Ovary (tissue), 9 donors: ENCODE results near the gene PCIF1. TPM values are rescaled to one million over a fixed set of nuclear protein-coding genes. Genes with fewer than 3 reads are reported as not detected.

Source experiments
- DNase-seq, 5 donors: peaks; one replicate each; pipeline ENCODE4 v3.0.0-alpha.2; 2019 to 2020
- H3K27ac ChIP-seq, 2 donors: fragments of 200-600 bp; one replicate each; pipeline versions ENCODE4 v1.5.1 to v1.8.0; 2019 to 2022
- H3K27me3 ChIP-seq: fragments of 200-600 bp; one replicate; pipeline ENCODE4 v1.8.0; 2022
- H3K36me3 ChIP-seq: fragments of 200-600 bp; sonication (generic); one replicate; pipeline ENCODE4 v1.5.1; 2019
- H3K4me1 ChIP-seq: one replicate; pipeline ENCODE4 v1.8.1; 2013; ENCODE audit warnings: mild to moderate bottlenecking, moderate library complexity; ENCODE audit not compliant: insufficient read depth
- H3K4me3 ChIP-seq: fragments of 200-600 bp; sonication (generic); one replicate; pipeline ENCODE4 v1.5.1; 2017
- H3K9me3 ChIP-seq, 2 donors: fragments of 200-600 bp in 1 of 2; sonication (generic) in 1 of 2; one replicate each; pipeline versions ENCODE4 v1.5.1 to v1.8.1; 2013 to 2019; ENCODE audit warnings: mild to moderate bottlenecking in 1 of 2, moderate library complexity in 1 of 2
- EP300 ChIP-seq: sonication (generic); formaldehyde crosslinking; IDR thresholded peaks from one replicate; pipeline ENCODE4 v1.6.1; 2017; ENCODE audit warnings: antibody characterized with exemption
- POLR2A ChIP-seq: fragments of 450-650 bp; IDR thresholded peaks from one replicate; pipeline ENCODE4 v1.6.1; 2017; ENCODE audit warnings: antibody characterized with exemption, mild to moderate bottlenecking, moderate library complexity
- WGBS, 3 donors: extraction: QIAGEN DNeasy Blood & Tissue Kit in 1 of 3; methylation state at CpG; one replicate each; pipeline versions ENCODE4 v1.1.5 to v1.1.7; 2013 to 2017; 5-methylcytosine and 5-hydroxymethylcytosine counted together
- intact Hi-C, 4 donors: fragments of 100-400 bp; cut with DNase I; formaldehyde crosslinking; loops; one replicate each; pipeline versions ENCODE4 v1.11.0 to v1.15.1; 2022 to 2023
- polyA plus RNA-seq, 2 donors: library from polyadenylated mRNA; stranded (reverse); fragments of 200-250 nt in 1 of 2; fragments of 350-450 nt in 1 of 2; fragmentation: Illumina TruSeq in 1 of 2; extraction: RNeasy Lipid Tissue Mini Kit (QIAGEN cat#74804) in 1 of 2; gene quantifications; one replicate each; pipeline ENCODE4 v1.2.3, GENCODE V29; 2013 to 2014
- total RNA-seq, 7 donors: library from RNA; depleted of rRNA in 2 of 7; stranded (reverse); fragments of >200 nt in 2 of 7; fragmentation: NEBNext Ultra II Directional in 3 of 7; extraction: Animal tissue kit (Norgen Biotek cat#: 25700) in 3 of 7; gene quantifications; one replicate each; pipeline versions ENCODE4 v1.1.0 to v1.2.4, GENCODE V29; 2016 to 2023
- TF ChIP-seq, protein P1 (sequence below), 3 donors: fragments of 450-650 bp in 2 of 3; fragments of 200-600 bp in 1 of 3; IDR thresholded peaks; one replicate each; pipeline versions ENCODE4 v1.5.1 to v1.8.0; 2016 to 2022; ENCODE audit warnings: antibody characterized with exemption in 3 of 3, mild to moderate bottlenecking in 1 of 3
- donor health status: DM: no; HTN: no; CAD: no; lungs with moderate emphysema.
- donor health status: DM: no; HTN: no; CAD: no.
- donor health status: Bipolar disorder and iron deficiency.
- donor health status: DM: yes; HTN: yes; CAD: no.
- donor health status: DM: no; HTN: no; CAD: no.
- donor health status: DM: yes; HTN: yes; CAD: no.

The PCIF1 gene
- total and polyA plus RNA-seq, 9 donors: 14.6 to 73.7 (median 48.2) TPM

GRCh38 chr20:45975686-45976085 is 41.2 kb downstream of the PCIF1 start:
- no peak overlapping the region for H3K4me3 ChIP-seq
- H3K27ac ChIP-seq: no peak overlapping the region
- intact Hi-C loops: loop anchor here in 1 of 4 donors (10.0 kb wide), 1 partner anchor 109 kb away; the partner anchor contains the start of gene NCOA5
- peak in 1 of 5 donors; percentile 10 for DNase-seq
- H3K27me3 ChIP-seq: no peaks in the 10 kb centered on the region
- peaks cover 2% of the 10 kb centered on the region for H3K4me1 ChIP-seq
- H3K9me3 ChIP-seq: no peaks in the 10 kb centered on the region
- WGBS, 3 donors: 79 to 81% (median 80%) methylated on average over 11 of the region's 11 CpGs
- TF ChIP-seq EP300 (no peak), POLR2A (no peak)
- TF ChIP-seq, protein P1, sequence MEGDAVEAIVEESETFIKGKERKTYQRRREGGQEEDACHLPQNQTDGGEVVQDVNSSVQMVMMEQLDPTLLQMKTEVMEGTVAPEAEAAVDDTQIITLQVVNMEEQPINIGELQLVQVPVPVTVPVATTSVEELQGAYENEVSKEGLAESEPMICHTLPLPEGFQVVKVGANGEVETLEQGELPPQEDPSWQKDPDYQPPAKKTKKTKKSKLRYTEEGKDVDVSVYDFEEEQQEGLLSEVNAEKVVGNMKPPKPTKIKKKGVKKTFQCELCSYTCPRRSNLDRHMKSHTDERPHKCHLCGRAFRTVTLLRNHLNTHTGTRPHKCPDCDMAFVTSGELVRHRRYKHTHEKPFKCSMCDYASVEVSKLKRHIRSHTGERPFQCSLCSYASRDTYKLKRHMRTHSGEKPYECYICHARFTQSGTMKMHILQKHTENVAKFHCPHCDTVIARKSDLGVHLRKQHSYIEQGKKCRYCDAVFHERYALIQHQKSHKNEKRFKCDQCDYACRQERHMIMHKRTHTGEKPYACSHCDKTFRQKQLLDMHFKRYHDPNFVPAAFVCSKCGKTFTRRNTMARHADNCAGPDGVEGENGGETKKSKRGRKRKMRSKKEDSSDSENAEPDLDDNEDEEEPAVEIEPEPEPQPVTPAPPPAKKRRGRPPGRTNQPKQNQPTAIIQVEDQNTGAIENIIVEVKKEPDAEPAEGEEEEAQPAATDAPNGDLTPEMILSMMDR (IDR thresholded peaks at IDR 0.05): no peak
- H3K36me3 ChIP-seq: no peaks in the 10 kb centered on the region

DNA sequence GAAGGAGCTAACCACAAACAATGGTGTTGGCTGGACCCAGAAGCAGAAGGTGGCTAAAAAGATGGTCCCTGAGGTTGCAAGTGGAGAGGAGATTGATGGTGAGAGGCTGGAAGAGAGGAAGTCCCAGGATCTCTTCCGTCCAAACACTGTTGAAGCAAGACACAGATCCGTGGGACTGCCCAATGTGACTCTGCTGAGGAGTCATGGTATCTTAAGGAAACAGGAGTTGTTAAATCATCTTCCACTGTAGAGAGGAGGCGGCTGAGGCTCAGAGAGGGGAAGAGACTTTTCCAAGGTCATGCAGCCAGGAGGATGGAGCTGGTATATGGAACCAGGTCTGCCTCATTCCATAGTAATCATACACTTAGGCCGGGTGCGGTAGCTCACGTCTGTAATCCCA is 41.6 kb downstream of the PCIF1 start:
- H3K4me3 ChIP-seq: no peak overlapping the region
- TF ChIP-seq POLR2A (no peak), EP300 (no peak)
- TF ChIP-seq, protein P1 (IDR thresholded peaks at IDR 0.05): no peak
- no peak overlapping the region for H3K27ac ChIP-seq
- peaks cover 2% of the 10 kb centered on the region for H3K4me1 ChIP-seq
- H3K36me3 ChIP-seq: no peaks in the 10 kb centered on the region
- intact Hi-C loops: loop anchor here in 1 of 4 donors (10.0 kb wide), 1 partner anchor 109 kb away; the partner anchor contains the start of gene NCOA5
- no peaks in the 10 kb centered on the region for H3K27me3 ChIP-seq
- peak in 1 of 5 donors; percentile 6 for DNase-seq
- 55 to 73% (median 56%) methylated on average over 6 of the region's 6 CpGs for WGBS, 3 donors
- H3K9me3 ChIP-seq: no peaks in the 10 kb centered on the region

DNA sequence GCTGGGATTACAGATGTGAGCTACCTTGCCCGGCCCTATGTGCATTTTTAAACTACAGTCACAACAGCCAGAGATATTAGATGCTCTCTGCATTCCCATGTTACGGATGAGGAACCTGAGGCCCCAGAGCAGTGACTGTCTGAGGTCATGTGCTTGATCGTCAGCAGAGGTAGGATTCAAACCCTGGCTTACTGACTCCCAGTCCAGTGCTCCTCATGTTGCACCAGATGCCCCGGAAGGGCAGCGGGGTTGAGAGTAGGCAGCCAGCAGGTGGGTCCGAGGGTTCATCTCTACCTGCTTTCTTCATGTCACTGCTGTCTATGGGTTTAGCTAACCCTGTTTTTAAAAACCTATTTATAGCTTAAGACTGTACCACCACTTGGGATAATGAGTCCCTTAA is 46.8 kb downstream of the PCIF1 start:
- H3K27me3 ChIP-seq: no peaks in the 10 kb centered on the region
- no peaks in the 10 kb centered on the region for H3K36me3 ChIP-seq
- H3K4me3 ChIP-seq: no peak overlapping the region
- no peaks in the 10 kb centered on the region for H3K4me1 ChIP-seq
- 84 to 89% (median 87%) methylated on average over 6 of the region's 6 CpGs for WGBS, 3 donors
- TF ChIP-seq POLR2A: no peak
- TF ChIP-seq, protein P1 (IDR thresholded peaks at IDR 0.05): no peak
- TF ChIP-seq EP300: no peak
- intact Hi-C loops: loop anchor here in 1 of 4 donors (10.0 kb wide), 1 partner anchor 114 kb away; no protein-coding TSS in a partner anchor
- no peak overlapping the region for H3K27ac ChIP-seq
- H3K9me3 ChIP-seq: no peaks in the 10 kb centered on the region
- no peak for DNase-seq

DNA sequence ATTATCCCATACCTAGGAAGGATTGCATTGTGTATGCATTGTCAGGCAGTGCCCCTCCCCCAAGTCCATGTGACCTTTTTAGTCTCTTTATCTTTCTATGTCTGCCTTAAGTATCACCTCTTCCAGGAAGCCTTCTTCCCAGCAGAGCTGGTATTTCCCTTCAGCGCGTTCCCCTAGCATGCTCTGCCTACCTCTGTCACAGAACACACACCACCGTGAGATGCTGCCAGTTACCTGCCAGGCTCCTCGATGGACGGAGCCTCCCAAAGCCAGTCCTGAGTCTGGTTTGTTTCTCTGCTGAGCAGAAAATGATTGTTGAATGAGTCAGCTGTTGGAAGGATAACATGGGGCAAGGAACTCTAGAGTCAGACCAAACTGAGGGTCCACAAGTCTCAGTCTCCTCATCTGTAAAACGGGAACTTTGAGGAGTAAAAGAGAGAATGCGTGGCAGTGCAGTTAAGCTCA is 48.8 kb downstream of the PCIF1 start:
- Histone ChIP-seq H3K9me3 (no peaks in the 10 kb centered on the region), H3K4me3 (no peak overlapping the region), H3K36me3 (no peaks in the 10 kb centered on the region), H3K4me1 (no peaks in the 10 kb centered on the region), H3K27me3 (no peaks in the 10 kb centered on the region), H3K27ac (no peak overlapping the region)
- intact Hi-C loops: loop anchor here in 1 of 4 donors (10.0 kb wide), 1 partner anchor 111 kb away; no protein-coding TSS in a partner anchor
- TF ChIP-seq EP300 (no peak), POLR2A (no peak)
- TF ChIP-seq, protein P1 (IDR thresholded peaks at IDR 0.05): no peak
- 64 to 70% (median 66%) methylated on average over 7 of the region's 7 CpGs for whole genome bisulfite sequencing, 3 donors
- no peak for DNase-seq
